K562 (cell line): ENCODE results near the gene ELL3. TPM values are rescaled to one million over a fixed set of nuclear protein-coding genes. Genes with fewer than 3 reads are reported as not detected.

Experiments used
- BDP1 ChIP-seq: IDR thresholded peaks from 3 replicates; pipeline ENCODE4 v1.6.1; 2011; ENCODE audit not compliant: insufficient read length, insufficient read depth
- EWSR1 ChIP-seq: fragments of 450-650 bp; IDR thresholded peaks from 2 replicates; pipeline ENCODE4 v1.6.1; 2018; ENCODE audit warnings: borderline replicate concordance, mild to moderate bottlenecking, low read depth, moderate library complexity; ENCODE audit not compliant: partially characterized antibody
- MYC ChIP-seq, 2 experiments: fragments of 250-450 bp in 1 of 2; sonication (Bioruptor Pico) in 1 of 2; IDR thresholded peaks; 2 replicates each; pipeline versions ENCODE4 v1.5.1 to v1.6.1; 2012 to 2021; ENCODE audit warnings: low read depth in 2 of 2, borderline replicate concordance in 1 of 2, improper control_type of control experiment in 1 of 2, low read length in 1 of 2, mild to moderate bottlenecking in 1 of 2, moderate library complexity in 1 of 2
- NR2F6 ChIP-seq: fragments of 450-650 bp; formaldehyde crosslinking; IDR thresholded peaks from 2 replicates; pipeline ENCODE4 v1.4.0; 2020; ENCODE audit warnings: mild to moderate bottlenecking
- PPARD ChIP-seq: fragments of 250-450 bp; sonication (Bioruptor Pico); IDR thresholded peaks from 2 replicates; pipeline ENCODE4 v1.8.0; 2022; ENCODE audit warnings: inconsistent platforms, mild to moderate bottlenecking, moderate library complexity
- TAF9B ChIP-seq: fragments of 450-650 bp; IDR thresholded peaks from 2 replicates; pipeline ENCODE4 v1.6.1; 2018; ENCODE audit warnings: mild to moderate bottlenecking; ENCODE audit not compliant: partially characterized antibody
- TAL1 ChIP-seq: fragments of 450-650 bp; IDR thresholded peaks from 2 replicates; pipeline ENCODE4 v1.6.1; 2016; ENCODE audit warnings: mild to moderate bottlenecking
- TOE1 ChIP-seq, 2 experiments: fragments of 450-650 bp in 1 of 2; sonication (generic) in 1 of 2; formaldehyde crosslinking in 1 of 2; IDR thresholded peaks; 2 replicates each; pipeline versions ENCODE4 v1.7.1 to v1.8.0; 2016 to 2022; ENCODE audit warnings: borderline replicate concordance in 2 of 2, mild to moderate bottlenecking in 2 of 2, antibody characterized with exemption in 1 of 2, inconsistent platforms in 1 of 2, low read depth in 1 of 2, missing genetic modification reagents in 1 of 2, moderate library complexity in 1 of 2
- ZFP30 ChIP-seq: fragments of 250-450 bp; sonication (Bioruptor Pico); IDR thresholded peaks from 2 replicates; pipeline ENCODE4 v1.8.0; 2022; ENCODE audit warnings: moderate library complexity, mild to moderate bottlenecking, inconsistent platforms, borderline replicate concordance
- ZNF253 ChIP-seq: fragments of 250-450 bp; sonication (Bioruptor Pico); conservative IDR thresholded peaks from 2 replicates; pipeline ENCODE4 v1.6.1; 2021; ENCODE audit warnings: mild to moderate bottlenecking
- ZNF76 ChIP-seq: fragments of 250-450 bp; sonication (Bioruptor Pico); IDR thresholded peaks from 2 replicates; pipeline ENCODE4 v1.4.0; 2020; ENCODE audit warnings: mild to moderate bottlenecking, moderate library complexity, borderline replicate concordance
- polyA plus RNA-seq, 8 experiments: library from polyadenylated mRNA; depleted of rRNA in 4 of 8; stranded (reverse) in 5 of 8; unstranded in 3 of 8; fragments of >200 nt; fragmentation: Nextera tagmentation in 2 of 8; fragmentation: Illumina TruSeq in 1 of 8; extraction: Ambion mirVana in 2 of 8; extraction: Trizol in 1 of 8; gene quantifications; 2 replicates each; pipeline versions ENCODE4 v1.2.1 to v1.2.3, GENCODE V29; 2011 to 2014; ENCODE audit warnings: inconsistent platforms in 1 of 8, missing spikeins in 1 of 8
- total RNA-seq, 7 experiments: library from RNA; depleted of rRNA in 6 of 7; stranded (reverse); fragments of >200 nt in 6 of 7; fragmentation: Illumina TruSeq in 2 of 7; extraction: Trizol in 2 of 7; gene quantifications; 2 replicates each; pipeline versions ENCODE4 v1.2.1 to v1.2.3, GENCODE V29; 2011 to 2021; ENCODE audit warnings: low replicate concordance in 1 of 7
- TF ChIP-seq, protein P1 (sequence below), 2 experiments: IDR thresholded peaks; 2 replicates each; pipeline ENCODE4 v1.6.1; 2012; ENCODE audit warnings: improper control_type of control experiment in 2 of 2, low read depth in 2 of 2, low read length in 2 of 2, borderline replicate concordance in 1 of 2
- TF ChIP-seq, protein P2 (sequence below): fragments of 450-650 bp; conservative IDR thresholded peaks from 2 replicates; pipeline ENCODE4 v1.6.1; 2016; ENCODE audit warnings: missing genetic modification characterization, low read depth, mild to moderate bottlenecking, missing compliant biosample characterization, moderate library complexity
- TF ChIP-seq, protein P3 (sequence below): fragments of 200-800 bp; sonication (Bioruptor generic); IDR thresholded peaks from 2 replicates; pipeline ENCODE4 v1.6.1; 2016; ENCODE audit warnings: missing genetic modification characterization, missing compliant biosample characterization
- TF ChIP-seq, protein P4 (sequence below): fragments of 450-650 bp; formaldehyde crosslinking; IDR thresholded peaks from 2 replicates; pipeline ENCODE4 v1.4.0; 2022; ENCODE audit warnings: mild to moderate bottlenecking, moderate library complexity

Gene ELL3
- total and polyA plus RNA-seq, 9 of the 15 experiments (the other 6 are each of a cell fraction or from before 2014, with no cell fraction given), result 0.80 to 5.2 (median 2.6) TPM

DNA sequence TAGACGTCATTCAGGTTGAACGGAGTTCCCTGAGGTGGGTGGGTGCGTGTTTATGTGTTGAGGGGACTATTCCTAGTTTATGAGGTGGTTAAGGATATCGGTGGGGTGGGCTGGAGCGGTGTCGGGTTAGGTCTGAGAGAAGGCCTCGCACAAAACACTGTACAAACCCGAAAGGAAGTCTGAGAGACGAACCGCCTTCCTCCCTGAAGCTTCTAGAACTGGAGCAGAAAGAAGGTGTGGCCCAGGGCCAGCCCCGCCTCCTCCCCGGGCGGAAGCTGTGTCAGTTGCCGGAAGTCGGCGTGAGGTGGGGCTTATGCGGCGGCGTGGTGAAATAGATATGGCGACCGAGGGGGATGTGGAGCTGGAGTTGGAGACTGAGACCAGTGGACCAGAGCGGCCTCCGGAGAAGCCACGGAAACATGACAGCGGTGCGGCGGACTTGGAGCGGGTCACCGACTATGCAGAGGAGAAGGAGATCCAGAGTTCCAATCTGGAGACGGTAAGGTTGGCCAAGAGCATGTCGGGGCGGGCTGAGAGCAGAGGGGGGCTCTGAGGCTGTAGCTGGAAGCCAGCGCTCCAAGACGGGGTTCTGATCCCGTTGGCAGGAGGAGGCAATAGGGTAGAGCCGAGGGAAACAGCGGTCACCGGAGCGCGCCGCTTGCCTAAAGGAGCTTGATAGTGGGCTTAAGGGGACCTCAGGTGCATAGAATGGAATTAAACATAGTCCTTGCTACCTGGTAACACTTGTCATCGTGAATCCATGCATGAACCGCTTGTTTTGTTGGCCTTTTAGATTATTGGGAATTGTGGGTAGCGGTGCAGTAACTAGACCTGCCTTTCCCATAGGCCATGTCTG lies 23.7 kb upstream of the ELL3 start, which contains the start of gene HYPK (continued):
- TF ChIP-seq NR2F6 (CRISPR knock-in tag), result no peak
- TF ChIP-seq, protein P1, sequence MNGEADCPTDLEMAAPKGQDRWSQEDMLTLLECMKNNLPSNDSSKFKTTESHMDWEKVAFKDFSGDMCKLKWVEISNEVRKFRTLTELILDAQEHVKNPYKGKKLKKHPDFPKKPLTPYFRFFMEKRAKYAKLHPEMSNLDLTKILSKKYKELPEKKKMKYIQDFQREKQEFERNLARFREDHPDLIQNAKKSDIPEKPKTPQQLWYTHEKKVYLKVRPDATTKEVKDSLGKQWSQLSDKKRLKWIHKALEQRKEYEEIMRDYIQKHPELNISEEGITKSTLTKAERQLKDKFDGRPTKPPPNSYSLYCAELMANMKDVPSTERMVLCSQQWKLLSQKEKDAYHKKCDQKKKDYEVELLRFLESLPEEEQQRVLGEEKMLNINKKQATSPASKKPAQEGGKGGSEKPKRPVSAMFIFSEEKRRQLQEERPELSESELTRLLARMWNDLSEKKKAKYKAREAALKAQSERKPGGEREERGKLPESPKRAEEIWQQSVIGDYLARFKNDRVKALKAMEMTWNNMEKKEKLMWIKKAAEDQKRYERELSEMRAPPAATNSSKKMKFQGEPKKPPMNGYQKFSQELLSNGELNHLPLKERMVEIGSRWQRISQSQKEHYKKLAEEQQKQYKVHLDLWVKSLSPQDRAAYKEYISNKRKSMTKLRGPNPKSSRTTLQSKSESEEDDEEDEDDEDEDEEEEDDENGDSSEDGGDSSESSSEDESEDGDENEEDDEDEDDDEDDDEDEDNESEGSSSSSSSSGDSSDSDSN (IDR thresholded peaks at IDR 0.05; ENCODE audit: borderline replicate concordance in 1 of 2, low read depth in 2 of 2, low read length in 2 of 2), result no peak
- TF ChIP-seq ZFP30 (CRISPR knock-in tag), result no peak
- TF ChIP-seq, protein P2, sequence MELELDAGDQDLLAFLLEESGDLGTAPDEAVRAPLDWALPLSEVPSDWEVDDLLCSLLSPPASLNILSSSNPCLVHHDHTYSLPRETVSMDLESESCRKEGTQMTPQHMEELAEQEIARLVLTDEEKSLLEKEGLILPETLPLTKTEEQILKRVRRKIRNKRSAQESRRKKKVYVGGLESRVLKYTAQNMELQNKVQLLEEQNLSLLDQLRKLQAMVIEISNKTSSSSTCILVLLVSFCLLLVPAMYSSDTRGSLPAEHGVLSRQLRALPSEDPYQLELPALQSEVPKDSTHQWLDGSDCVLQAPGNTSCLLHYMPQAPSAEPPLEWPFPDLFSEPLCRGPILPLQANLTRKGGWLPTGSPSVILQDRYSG (tag), result no peak
- peak; percentile 87 for TF ChIP-seq TAF9B
- TF ChIP-seq BDP1, result no peak
- no peak for TF ChIP-seq TAL1
- TF ChIP-seq PPARD (CRISPR knock-in tag), result no peak
- no peak for TF ChIP-seq ZNF76 (CRISPR knock-in tag)
- TF ChIP-seq TOE1 (IDR thresholded peaks at IDR 0.05; ENCODE audit: borderline replicate concordance), result peak; percentile 76; the same call in 1 of the 2 replicates
- TF ChIP-seq TOE1 (CRISPR knock-in tag; IDR thresholded peaks at IDR 0.05; ENCODE audit: borderline replicate concordance, low read depth), result no peak
- peak; percentile 92 for TF ChIP-seq MYC (IDR thresholded peaks at IDR 0.05; ENCODE audit: low read depth, low read length)
- peak; percentile 86; the same call in 1 of the 2 replicates for TF ChIP-seq MYC (CRISPR knock-in tag; IDR thresholded peaks at IDR 0.05; ENCODE audit: borderline replicate concordance, low read depth)
- no peak for TF ChIP-seq ZNF253
- TF ChIP-seq, protein P3, sequence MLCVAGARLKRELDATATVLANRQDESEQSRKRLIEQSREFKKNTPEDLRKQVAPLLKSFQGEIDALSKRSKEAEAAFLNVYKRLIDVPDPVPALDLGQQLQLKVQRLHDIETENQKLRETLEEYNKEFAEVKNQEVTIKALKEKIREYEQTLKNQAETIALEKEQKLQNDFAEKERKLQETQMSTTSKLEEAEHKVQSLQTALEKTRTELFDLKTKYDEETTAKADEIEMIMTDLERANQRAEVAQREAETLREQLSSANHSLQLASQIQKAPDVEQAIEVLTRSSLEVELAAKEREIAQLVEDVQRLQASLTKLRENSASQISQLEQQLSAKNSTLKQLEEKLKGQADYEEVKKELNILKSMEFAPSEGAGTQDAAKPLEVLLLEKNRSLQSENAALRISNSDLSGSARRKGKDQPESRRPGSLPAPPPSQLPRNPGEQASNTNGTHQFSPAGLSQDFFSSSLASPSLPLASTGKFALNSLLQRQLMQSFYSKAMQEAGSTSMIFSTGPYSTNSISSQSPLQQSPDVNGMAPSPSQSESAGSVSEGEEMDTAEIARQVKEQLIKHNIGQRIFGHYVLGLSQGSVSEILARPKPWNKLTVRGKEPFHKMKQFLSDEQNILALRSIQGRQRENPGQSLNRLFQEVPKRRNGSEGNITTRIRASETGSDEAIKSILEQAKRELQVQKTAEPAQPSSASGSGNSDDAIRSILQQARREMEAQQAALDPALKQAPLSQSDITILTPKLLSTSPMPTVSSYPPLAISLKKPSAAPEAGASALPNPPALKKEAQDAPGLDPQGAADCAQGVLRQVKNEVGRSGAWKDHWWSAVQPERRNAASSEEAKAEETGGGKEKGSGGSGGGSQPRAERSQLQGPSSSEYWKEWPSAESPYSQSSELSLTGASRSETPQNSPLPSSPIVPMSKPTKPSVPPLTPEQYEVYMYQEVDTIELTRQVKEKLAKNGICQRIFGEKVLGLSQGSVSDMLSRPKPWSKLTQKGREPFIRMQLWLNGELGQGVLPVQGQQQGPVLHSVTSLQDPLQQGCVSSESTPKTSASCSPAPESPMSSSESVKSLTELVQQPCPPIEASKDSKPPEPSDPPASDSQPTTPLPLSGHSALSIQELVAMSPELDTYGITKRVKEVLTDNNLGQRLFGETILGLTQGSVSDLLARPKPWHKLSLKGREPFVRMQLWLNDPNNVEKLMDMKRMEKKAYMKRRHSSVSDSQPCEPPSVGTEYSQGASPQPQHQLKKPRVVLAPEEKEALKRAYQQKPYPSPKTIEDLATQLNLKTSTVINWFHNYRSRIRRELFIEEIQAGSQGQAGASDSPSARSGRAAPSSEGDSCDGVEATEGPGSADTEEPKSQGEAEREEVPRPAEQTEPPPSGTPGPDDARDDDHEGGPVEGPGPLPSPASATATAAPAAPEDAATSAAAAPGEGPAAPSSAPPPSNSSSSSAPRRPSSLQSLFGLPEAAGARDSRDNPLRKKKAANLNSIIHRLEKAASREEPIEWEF (CRISPR knock-in tag), result no peak
- no peak for TF ChIP-seq EWSR1
- TF ChIP-seq, protein P4, sequence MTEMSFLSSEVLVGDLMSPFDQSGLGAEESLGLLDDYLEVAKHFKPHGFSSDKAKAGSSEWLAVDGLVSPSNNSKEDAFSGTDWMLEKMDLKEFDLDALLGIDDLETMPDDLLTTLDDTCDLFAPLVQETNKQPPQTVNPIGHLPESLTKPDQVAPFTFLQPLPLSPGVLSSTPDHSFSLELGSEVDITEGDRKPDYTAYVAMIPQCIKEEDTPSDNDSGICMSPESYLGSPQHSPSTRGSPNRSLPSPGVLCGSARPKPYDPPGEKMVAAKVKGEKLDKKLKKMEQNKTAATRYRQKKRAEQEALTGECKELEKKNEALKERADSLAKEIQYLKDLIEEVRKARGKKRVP (CRISPR knock-in tag), result no peak; the same call in 1 of the 2 replicates
